ENCODE data around the gene CHST1.

The CHST1 gene

DNA sequence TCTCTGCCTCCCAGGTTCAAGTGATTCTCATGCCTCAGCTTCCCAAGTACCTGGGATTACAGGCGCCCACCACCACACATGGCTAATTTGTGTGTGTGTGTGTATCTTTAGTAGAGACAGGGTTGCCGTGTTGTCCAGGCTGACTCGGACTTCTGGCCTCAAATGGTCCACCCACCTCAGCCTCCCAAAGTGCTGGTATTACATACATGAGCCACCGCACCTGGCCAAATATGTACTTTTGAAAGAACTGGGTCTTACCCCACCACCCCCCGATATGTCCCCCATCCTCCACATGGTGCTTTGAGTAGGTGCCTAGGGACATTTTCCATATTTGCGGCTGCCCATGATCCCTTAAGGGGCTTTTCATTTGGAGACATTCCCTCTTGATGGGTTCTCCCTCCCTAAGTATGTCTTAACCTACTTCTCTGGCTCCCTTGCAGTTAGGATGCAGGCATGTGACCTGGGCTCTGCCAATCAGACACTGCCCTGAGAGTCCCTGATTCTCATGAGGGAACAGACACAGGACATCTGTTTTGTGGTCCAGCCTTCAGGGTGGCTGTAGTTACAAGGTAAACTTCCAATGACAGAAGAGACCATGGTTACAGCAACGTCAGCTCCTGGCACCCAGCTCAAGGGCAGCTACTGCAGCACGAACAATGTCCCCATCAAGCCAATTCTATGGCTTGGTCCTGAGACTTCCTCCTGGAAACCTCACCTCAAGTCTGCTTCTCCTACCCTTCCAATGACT, 48.4 kb downstream of the CHST1 start:
- H3K4me3 Mint-ChIP-seq: no peak overlapping the region
- peaks cover 4% of the 10 kb centered on the region for H3K27me3 Mint-ChIP-seq (ENCODE audit: low read depth)
- no peaks in the 10 kb centered on the region for H3K9me3 Mint-ChIP-seq
- TF ChIP-seq, protein P1, sequence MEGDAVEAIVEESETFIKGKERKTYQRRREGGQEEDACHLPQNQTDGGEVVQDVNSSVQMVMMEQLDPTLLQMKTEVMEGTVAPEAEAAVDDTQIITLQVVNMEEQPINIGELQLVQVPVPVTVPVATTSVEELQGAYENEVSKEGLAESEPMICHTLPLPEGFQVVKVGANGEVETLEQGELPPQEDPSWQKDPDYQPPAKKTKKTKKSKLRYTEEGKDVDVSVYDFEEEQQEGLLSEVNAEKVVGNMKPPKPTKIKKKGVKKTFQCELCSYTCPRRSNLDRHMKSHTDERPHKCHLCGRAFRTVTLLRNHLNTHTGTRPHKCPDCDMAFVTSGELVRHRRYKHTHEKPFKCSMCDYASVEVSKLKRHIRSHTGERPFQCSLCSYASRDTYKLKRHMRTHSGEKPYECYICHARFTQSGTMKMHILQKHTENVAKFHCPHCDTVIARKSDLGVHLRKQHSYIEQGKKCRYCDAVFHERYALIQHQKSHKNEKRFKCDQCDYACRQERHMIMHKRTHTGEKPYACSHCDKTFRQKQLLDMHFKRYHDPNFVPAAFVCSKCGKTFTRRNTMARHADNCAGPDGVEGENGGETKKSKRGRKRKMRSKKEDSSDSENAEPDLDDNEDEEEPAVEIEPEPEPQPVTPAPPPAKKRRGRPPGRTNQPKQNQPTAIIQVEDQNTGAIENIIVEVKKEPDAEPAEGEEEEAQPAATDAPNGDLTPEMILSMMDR (IDR thresholded peaks at IDR 0.05; ENCODE audit: unreplicated experiment in 3 of 3): no peak
- H3K4me1 Mint-ChIP-seq: peaks cover 6% of the 10 kb centered on the region
- H3K36me3 Mint-ChIP-seq (ENCODE audit: low read depth): no peaks in the 10 kb centered on the region
- no peak overlapping the region for H3K27ac Mint-ChIP-seq

DNA sequence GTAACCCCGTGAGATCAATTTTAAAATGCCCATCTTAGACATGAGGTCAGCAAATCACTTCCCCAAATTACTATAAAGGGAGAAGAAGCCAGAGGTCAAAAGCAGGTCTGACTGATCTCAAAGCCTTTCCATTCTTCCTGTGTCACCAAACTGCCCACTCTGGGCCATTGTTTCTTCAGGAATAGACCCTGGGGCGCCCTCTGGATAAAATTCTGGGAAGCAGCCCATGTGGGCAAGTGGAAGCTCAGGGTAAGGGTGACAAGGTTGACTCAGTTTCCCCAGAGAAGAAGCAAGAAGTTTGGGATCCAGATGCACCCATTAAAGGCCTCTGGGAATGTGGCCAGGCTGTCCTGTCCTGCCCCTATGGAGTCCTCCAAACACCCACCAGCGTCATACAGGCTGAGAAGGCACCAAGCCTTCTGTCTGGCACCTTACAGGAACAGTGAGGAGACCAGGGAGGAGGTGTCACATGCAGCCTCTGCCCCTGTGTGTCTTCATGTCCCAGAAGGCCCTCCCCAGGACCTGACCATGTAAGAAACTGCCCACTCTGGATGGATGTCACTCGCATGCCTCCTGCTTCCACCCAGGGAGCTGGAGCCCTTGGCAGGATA, 50.1 kb downstream of the CHST1 start:
- Mint-ChIP-seq H3K27me3 (ENCODE audit: low read depth) (peaks cover 8% of the 10 kb centered on the region), H3K9me3 (no peaks in the 10 kb centered on the region), H3K36me3 (ENCODE audit: low read depth) (no peaks in the 10 kb centered on the region), H3K4me1 (peaks cover 6% of the 10 kb centered on the region), H3K4me3 (no peak overlapping the region), H3K27ac (no peak overlapping the region)
- TF ChIP-seq, protein P1 (IDR thresholded peaks at IDR 0.05; ENCODE audit: unreplicated experiment in 3 of 3): no peak

DNA sequence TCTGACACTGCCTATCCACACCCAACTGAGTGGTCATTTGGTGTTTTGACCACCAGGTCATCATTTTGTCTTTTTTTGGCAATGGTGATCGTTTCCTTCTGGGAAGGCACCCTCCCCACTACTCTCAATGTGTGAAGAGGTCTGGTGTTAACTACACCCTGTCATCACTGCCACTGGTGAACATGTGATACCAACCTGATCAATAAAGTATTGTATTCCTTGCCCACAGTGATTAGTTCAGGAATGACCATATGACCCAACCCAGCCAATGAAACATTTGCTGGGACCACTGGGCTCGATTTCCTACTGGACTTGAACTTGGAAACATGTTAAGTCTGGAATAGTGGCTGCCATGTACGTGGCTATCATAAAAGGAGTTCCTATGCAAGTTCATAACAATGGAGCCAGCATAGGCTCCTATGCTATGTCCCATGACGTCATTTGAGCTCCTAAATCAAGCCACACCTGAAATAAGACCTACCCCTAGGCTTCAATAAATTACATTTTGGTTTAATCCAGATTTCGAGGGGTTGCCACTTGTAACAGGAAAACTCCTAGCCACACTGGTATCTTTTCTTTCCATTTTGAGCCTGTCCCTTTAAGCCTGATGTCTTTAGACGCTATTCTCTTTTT, 51.1 kb downstream of the CHST1 start:
- peaks cover 8% of the 10 kb centered on the region for H3K27me3 Mint-ChIP-seq (ENCODE audit: low read depth)
- H3K36me3 Mint-ChIP-seq (ENCODE audit: low read depth): no peaks in the 10 kb centered on the region
- no peak overlapping the region for H3K4me3 Mint-ChIP-seq
- H3K27ac Mint-ChIP-seq: no peak overlapping the region
- TF ChIP-seq, protein P1 (IDR thresholded peaks at IDR 0.05; ENCODE audit: unreplicated experiment in 3 of 3): no peak
- H3K4me1 Mint-ChIP-seq: peaks cover 6% of the 10 kb centered on the region
- no peaks in the 10 kb centered on the region for H3K9me3 Mint-ChIP-seq

GRCh38 chr11:45610627-45611026, 54.8 kb downstream of the CHST1 start:
- Mint-ChIP-seq H3K27me3 (ENCODE audit: low read depth) (peaks cover 5% of the 10 kb centered on the region), H3K27ac (no peak overlapping the region), H3K4me3 (no peak overlapping the region), H3K4me1 (peaks cover 8% of the 10 kb centered on the region), H3K36me3 (ENCODE audit: low read depth) (no peaks in the 10 kb centered on the region), H3K9me3 (no peaks in the 10 kb centered on the region)
- TF ChIP-seq, protein P1 (IDR thresholded peaks at IDR 0.05; ENCODE audit: unreplicated experiment in 3 of 3): no peak

DNA sequence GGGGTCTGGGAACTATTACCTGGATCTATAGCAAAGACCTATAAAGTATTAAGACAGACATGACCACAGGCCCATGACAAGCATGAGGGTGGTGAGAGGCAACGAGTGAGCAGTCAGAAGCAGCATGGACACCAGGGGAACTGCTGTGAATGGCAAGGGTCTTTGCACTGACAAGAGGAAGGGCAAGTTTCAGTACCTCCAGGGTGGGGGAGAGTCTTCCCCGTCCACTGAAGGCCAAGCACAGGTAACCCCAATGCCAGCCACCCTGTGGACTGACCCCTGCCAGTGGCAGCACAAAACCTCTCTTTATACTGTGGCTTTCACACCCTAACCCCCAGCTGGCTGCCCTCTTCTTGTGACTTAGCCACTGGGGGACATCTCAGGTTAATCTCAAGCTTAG, 55.5 kb downstream of the CHST1 start:
- H3K36me3 Mint-ChIP-seq (ENCODE audit: low read depth): no peaks in the 10 kb centered on the region
- peaks cover 5% of the 10 kb centered on the region for H3K27me3 Mint-ChIP-seq (ENCODE audit: low read depth)
- H3K9me3 Mint-ChIP-seq: no peaks in the 10 kb centered on the region
- H3K4me3 Mint-ChIP-seq: no peak overlapping the region
- TF ChIP-seq, protein P1 (IDR thresholded peaks at IDR 0.05; ENCODE audit: unreplicated experiment in 3 of 3): no peak
- no peak overlapping the region for H3K27ac Mint-ChIP-seq
- peaks cover 8% of the 10 kb centered on the region for H3K4me1 Mint-ChIP-seq

Measured in nephron (organoid).